A549 (cell line): ENCODE results near the gene SOX8. TPM values are rescaled to one million over a fixed set of nuclear protein-coding genes. Genes with fewer than 3 reads are reported as not detected.

Experiments
- ATAC-seq, 2 experiments: fragments of 200-7000 bp in 1 of 2; fragments of >200 bp in 1 of 2; cut with Nextera tagmentation in 1 of 2; cut with Tn5 transposase in 1 of 2; 3 replicates each; pipeline versions ENCODE4 v1.8.0 to v1.9.1; 2018 to 2020; ENCODE audit warnings: mild to moderate bottlenecking in 1 of 2, moderate library complexity in 1 of 2
- CTCF ChIA-PET: fragments of 300-600 bp; sonication (Branson Sonifier 250); formaldehyde crosslinking; extraction: SDS; loops from one replicate; lab custom pipeline; 2021; ENCODE audit warnings: antibody characterized with exemption, inconsistent platforms; lab: Yijun Ruan, JAX
- POLR2A ChIA-PET: fragments of 350-600 bp; formaldehyde crosslinking; extraction: SDS; loops from one replicate; lab custom pipeline; 2021; ENCODE audit warnings: antibody characterized with exemption, inconsistent platforms; lab: Yijun Ruan, JAX
- DNase-seq, 2 experiments: peaks; one replicate each; pipeline versions ENCODE4 v3.0.0 to v3.0.0-alpha.2; 2011 to 2016; ENCODE audit warnings: low read depth in 1 of 2, low spot score in 1 of 2
- FAIRE-seq: peaks from 2 replicates; lab custom pipeline; 2011; peaks lifted over from hg19 to GRCh38; lab: Jason Lieb, UNC
- H3K27ac ChIP-seq, 2 experiments: fragments of >200 bp; sonication (Bioruptor Twin); formaldehyde crosslinking; 3 replicates each; pipeline ENCODE4 v1.5.1; 2016 to 2017
- H3K4me1 ChIP-seq: fragments of >200 bp; sonication (Bioruptor Twin); formaldehyde crosslinking; 3 replicates; pipeline ENCODE4 v1.6.1; 2016
- H3K4me2 ChIP-seq: fragments of >200 bp; sonication (Bioruptor Twin); formaldehyde crosslinking; 3 replicates; pipeline ENCODE4 v1.6.1; 2016
- H3K4me3 ChIP-seq: fragments of >200 bp; sonication (Bioruptor Twin); formaldehyde crosslinking; 3 replicates; pipeline ENCODE4 v1.5.1; 2016
- H3K9me3 ChIP-seq: fragments of >200 bp; sonication (Bioruptor Twin); formaldehyde crosslinking; 3 replicates; pipeline ENCODE4 v1.6.1; 2016
- BHLHE40 ChIP-seq: IDR thresholded peaks from 2 replicates; pipeline ENCODE4 v1.6.1; 2012; ENCODE audit warnings: low read depth, low read length, inconsistent platforms
- CTCF ChIP-seq: fragments of >200 bp; sonication (Bioruptor Twin); formaldehyde crosslinking; IDR thresholded peaks from 3 replicates; pipeline ENCODE4 v1.5.1; 2016
- EHF ChIP-seq: fragments of 250-450 bp; sonication (Bioruptor Pico); IDR thresholded peaks from 2 replicates; pipeline ENCODE4 v1.5.0; 2020; ENCODE audit warnings: mild to moderate bottlenecking
- FOSB ChIP-seq: fragments of 250-450 bp; sonication (Bioruptor Pico); IDR thresholded peaks from 2 replicates; pipeline ENCODE4 v1.5.0; 2020; ENCODE audit warnings: mild to moderate bottlenecking, moderate library complexity
- FOSL2 ChIP-seq, 2 experiments: fragments of 450-650 bp in 1 of 2; fragments of >200 bp in 1 of 2; sonication (Bioruptor Twin) in 1 of 2; formaldehyde crosslinking; IDR thresholded peaks; 2 replicates each; pipeline versions ENCODE4 v1.5.0 to v1.6.1; 2016 to 2020; ENCODE audit warnings: mild to moderate bottlenecking in 1 of 2, moderate library complexity in 1 of 2
- HDAC2 ChIP-seq: fragments of 200-600 bp; sonication (generic); IDR thresholded peaks from 2 replicates; pipeline ENCODE4 v1.6.1; 2016
- HES2 ChIP-seq: fragments of >200 bp; sonication (Bioruptor Twin); formaldehyde crosslinking; IDR thresholded peaks from 2 replicates; pipeline ENCODE4 v1.6.1; 2016
- HEYL ChIP-seq: fragments of 250-450 bp; sonication (Bioruptor Pico); IDR thresholded peaks from 2 replicates; pipeline ENCODE4 v1.8.0; 2021; ENCODE audit warnings: mild to moderate bottlenecking, moderate library complexity
- HOXA7 ChIP-seq: fragments of 250-450 bp; sonication (Bioruptor Pico); IDR thresholded peaks from 2 replicates; pipeline ENCODE4 v1.5.0; 2020; ENCODE audit warnings: mild to moderate bottlenecking, moderate library complexity
- JUNB ChIP-seq: fragments of >200 bp; sonication (Bioruptor Twin); formaldehyde crosslinking; IDR thresholded peaks from 2 replicates; pipeline ENCODE4 v1.6.1; 2016
- MYC ChIP-seq: IDR thresholded peaks from 2 replicates; pipeline ENCODE4 v1.6.1; 2012; ENCODE audit warnings: mild to moderate bottlenecking, inconsistent platforms, low read length, improper control_type of control experiment, borderline replicate concordance
- NR3C1 ChIP-seq: fragments of >200 bp; sonication (Bioruptor Twin); formaldehyde crosslinking; IDR thresholded peaks from 3 replicates; pipeline ENCODE4 v1.6.1; 2017
- PBX3 ChIP-seq: IDR thresholded peaks from 2 replicates; pipeline ENCODE4 v1.6.1; 2012
- PHF8 ChIP-seq: fragments of 200-600 bp; sonication (generic); IDR thresholded peaks from 2 replicates; pipeline ENCODE4 v1.6.1; 2016; ENCODE audit warnings: low read depth, mild to moderate bottlenecking, antibody characterized with exemption, moderate library complexity, borderline replicate concordance
- RARB ChIP-seq: fragments of 250-450 bp; sonication (Bioruptor Pico); IDR thresholded peaks from 2 replicates; pipeline ENCODE4 v1.8.0; 2021; ENCODE audit warnings: mild to moderate bottlenecking, moderate library complexity
- REST ChIP-seq: fragments of 200-600 bp; sonication (generic); IDR thresholded peaks from 2 replicates; pipeline ENCODE4 v1.6.1; 2016; ENCODE audit warnings: antibody characterized with exemption, mild to moderate bottlenecking, moderate library complexity
- SREBF2 ChIP-seq: fragments of 450-650 bp; IDR thresholded peaks from 2 replicates; pipeline ENCODE4 v1.6.1; 2014; ENCODE audit warnings: mild to moderate bottlenecking, moderate library complexity
- ZC3H11A ChIP-seq: fragments of 450-650 bp; IDR thresholded peaks from 2 replicates; pipeline ENCODE4 v1.6.1; 2014; ENCODE audit warnings: antibody characterized with exemption, mild to moderate bottlenecking
- ZNF302 ChIP-seq: fragments of 250-450 bp; sonication (Bioruptor Pico); IDR thresholded peaks from 2 replicates; pipeline ENCODE4 v1.9.0; 2021; ENCODE audit warnings: inconsistent platforms, mild to moderate bottlenecking, moderate library complexity
- WGBS: methylation state at CpG from one replicate; pipeline ENCODE4 v1.1.6; 2017; ENCODE audit errors: missing lambda C conversion rate; 5-methylcytosine and 5-hydroxymethylcytosine counted together
- polyA plus RNA-seq, 4 experiments: library from polyadenylated mRNA; depleted of rRNA in 3 of 4; stranded (reverse); fragments of >200 nt; fragmentation: RNase III in 1 of 4; extraction: RNeasy Plus Mini Kit Qiagen cat#74134 plus additional on column Dnase treatment in 1 of 4; gene quantifications; 2 replicates in 3 of 4; 3 replicates in 1 of 4; pipeline ENCODE4 v1.2.3, GENCODE V29; 2011 to 2017
- TF ChIP-seq, protein P1 (sequence below): fragments of >200 bp; sonication (Bioruptor Twin); formaldehyde crosslinking; IDR thresholded peaks from 3 replicates; pipeline ENCODE4 v1.6.1; 2016

The SOX8 gene
- polyA plus RNA-seq, 2 of the 4 experiments (the other 2 are of a cell fraction), result 0.06 to 0.22 TPM

- Histone ChIP-seq H3K9me3 (no peaks in the 10 kb centered on the region), H3K4me3 (no peak overlapping the region)
- POLR2A ChIA-PET, result no interaction called here
- no peak for DNase-seq
- CTCF ChIA-PET, result interaction anchor here (2.6 kb wide), 1 partner anchor 46 kb away, joined by 10 read pairs; no protein-coding TSS in a partner anchor
- no peak for TF ChIP-seq RARB (CRISPR knock-in tag)
- TF ChIP-seq CTCF, result no peak
- no peak for TF ChIP-seq REST
- no peak for TF ChIP-seq EHF (CRISPR knock-in tag)
- TF ChIP-seq, all 56 proteins: peak for 0
- WGBS, result 55% methylated on average over 19 of the region's 19 CpGs
- ATAC-seq (no peak), FAIRE-seq (no peak)
- Histone ChIP-seq H3K4me1 (peaks cover 8% of the 10 kb centered on the region), H3K4me2 (no peak overlapping the region), H3K27ac (no peak overlapping the region)
These were observed 30.6 kb downstream of the SOX8 start for GRCh38 chr16:1012135-1012534.

GRCh38 chr16:1012722-1013592 is 31.4 kb downstream of the SOX8 start:
- peak; percentile 31 to 47; a peak in 4 of 6 replicates for ATAC-seq

DNA sequence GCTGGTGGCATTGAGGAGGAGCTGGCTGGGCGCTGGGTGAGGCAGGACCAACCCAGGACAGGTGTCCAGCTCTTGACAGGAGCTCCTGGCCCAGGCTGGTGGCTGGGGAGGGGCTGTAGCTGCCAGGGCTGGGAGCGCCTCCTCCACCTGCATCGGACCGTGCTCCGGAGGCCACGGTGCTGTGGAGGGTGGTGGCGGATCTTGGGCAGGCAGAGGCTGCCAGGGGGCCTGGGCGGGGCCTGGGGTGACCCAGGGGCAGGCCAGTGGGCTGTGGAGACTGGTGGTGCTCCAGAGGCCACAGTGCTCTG is 32.0 kb downstream of the SOX8 start:
- H3K9me3 ChIP-seq, result no peaks in the 10 kb centered on the region
- WGBS, result no CpG with 5 or more reads among the region's 8 CpGs
- no peak for FAIRE-seq

More at GRCh38 chr16:1012722-1013592, 31.4 kb downstream of the SOX8 start:
- CTCF ChIA-PET, result interaction anchor here (1.0 to 2.6 kb wide), 2 partner anchors 15 to 45 kb away, joined by 3 to 10 read pairs; no protein-coding TSS in a partner anchor
- no peak for DNase-seq
- TF ChIP-seq HES2, result no peak
- TF ChIP-seq JUNB, result no peak
- no peak for TF ChIP-seq ZNF302 (CRISPR knock-in tag)
- no peak for TF ChIP-seq PHF8
- no peak for TF ChIP-seq MYC
- TF ChIP-seq ZC3H11A, result no peak
- TF ChIP-seq, protein P1, sequence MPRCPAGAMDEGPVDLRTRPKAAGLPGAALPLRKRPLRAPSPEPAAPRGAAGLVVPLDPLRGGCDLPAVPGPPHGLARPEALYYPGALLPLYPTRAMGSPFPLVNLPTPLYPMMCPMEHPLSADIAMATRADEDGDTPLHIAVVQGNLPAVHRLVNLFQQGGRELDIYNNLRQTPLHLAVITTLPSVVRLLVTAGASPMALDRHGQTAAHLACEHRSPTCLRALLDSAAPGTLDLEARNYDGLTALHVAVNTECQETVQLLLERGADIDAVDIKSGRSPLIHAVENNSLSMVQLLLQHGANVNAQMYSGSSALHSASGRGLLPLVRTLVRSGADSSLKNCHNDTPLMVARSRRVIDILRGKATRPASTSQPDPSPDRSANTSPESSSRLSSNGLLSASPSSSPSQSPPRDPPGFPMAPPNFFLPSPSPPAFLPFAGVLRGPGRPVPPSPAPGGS, result no peak
- no peak for TF ChIP-seq FOSB
- TF ChIP-seq SREBF2, result no peak
- TF ChIP-seq, all 56 proteins: peak for 0
- Histone ChIP-seq H3K9me3 (no peaks in the 10 kb centered on the region), H3K4me1 (no peaks in the 10 kb centered on the region), H3K27ac (no peak overlapping the region), H3K4me2 (no peak overlapping the region), H3K4me3 (no peak overlapping the region)
- POLR2A ChIA-PET, result no interaction called here
- WGBS, result 48% methylated on average over 10 of the region's 28 CpGs
- FAIRE-seq, result no peak

More for the DNA sequence above, 32.0 kb downstream of the SOX8 start:
- DNase-seq (no peak), ATAC-seq (no peak)
- no peak overlapping the region for H3K4me2 ChIP-seq
- no peak for TF ChIP-seq ZC3H11A
- TF ChIP-seq FOSL2 (IDR thresholded peaks at IDR 0.05), result no peak
- no peak for TF ChIP-seq FOSL2 (CRISPR knock-in tag; IDR thresholded peaks at IDR 0.05)
- no peak for TF ChIP-seq HOXA7 (CRISPR knock-in tag)
- TF ChIP-seq BHLHE40, result no peak
- no peak for TF ChIP-seq HDAC2
- no peak for TF ChIP-seq PBX3
- TF ChIP-seq NR3C1, result no peak
- no peak for TF ChIP-seq HEYL (CRISPR knock-in tag)
- ChIA-PET POLR2A (no interaction called here), CTCF (interaction anchor here (1.0 to 2.6 kb wide), 2 partner anchors 16 to 44 kb away, joined by 3 to 10 read pairs; no protein-coding TSS in a partner anchor)
- no peak overlapping the region for H3K27ac ChIP-seq
- H3K4me3 ChIP-seq, result no peak overlapping the region
- H3K4me1 ChIP-seq, result no peaks in the 10 kb centered on the region
